Neuronal stem cell (in vitro differentiated cells): ENCODE measurements around the gene MXRA8.

Source experiments
- DNase-seq: peaks from one replicate; pipeline ENCODE4 v3.0.0-alpha.2; 2013; ENCODE audit warnings: low spot score
- H2AFZ ChIP-seq: one replicate; pipeline ENCODE4 v1.6.1; 2013; ENCODE audit warnings: mild to moderate bottlenecking, low read length, inconsistent platforms
- H2AK5ac ChIP-seq: 2 replicates; pipeline ENCODE4 v1.6.1; 2013; ENCODE audit warnings: low read depth, mild to moderate bottlenecking, inconsistent platforms, low read length, moderate library complexity, mixed read lengths
- H2BK120ac ChIP-seq: 2 replicates; pipeline ENCODE4 v1.6.1; 2013; ENCODE audit warnings: low read depth, mild to moderate bottlenecking, inconsistent platforms, low read length, moderate library complexity, mixed read lengths
- H2BK12ac ChIP-seq: one replicate; pipeline ENCODE4 v1.6.1; 2013; ENCODE audit warnings: low read length, inconsistent platforms
- H2BK15ac ChIP-seq: 2 replicates; pipeline ENCODE4 v1.6.1; 2013; ENCODE audit warnings: mild to moderate bottlenecking, low read length, inconsistent platforms, mixed read lengths
- H2BK5ac ChIP-seq: one replicate; pipeline ENCODE4 v1.6.1; 2013; ENCODE audit warnings: inconsistent platforms, mild to moderate bottlenecking, low read length, moderate library complexity
- H3K14ac ChIP-seq: one replicate; pipeline ENCODE4 v1.6.1; 2013; ENCODE audit warnings: low read length, inconsistent platforms
- H3K18ac ChIP-seq: 2 replicates; pipeline ENCODE4 v1.6.1; 2013; ENCODE audit warnings: low read length, inconsistent platforms
- H3K23ac ChIP-seq: 2 replicates; pipeline ENCODE4 v1.6.1; 2013; ENCODE audit warnings: low read depth, mild to moderate bottlenecking, mixed read lengths, low read length, inconsistent platforms; ENCODE audit not compliant: poor library complexity
- H3K27ac ChIP-seq: replicated peaks from 3 replicates; pipeline ENCODE4 v1.5.1; 2013; ENCODE audit warnings: low read length, inconsistent platforms
- H3K27me3 ChIP-seq, 3 experiments: 2 replicates each; pipeline ENCODE4 v1.6.1; 2013; ENCODE audit warnings: low read length in 3 of 3, mild to moderate bottlenecking in 2 of 3, inconsistent platforms in 1 of 3, low read depth in 1 of 3, mixed read lengths in 1 of 3, moderate library complexity in 1 of 3; ENCODE audit not compliant: control insufficient read depth in 3 of 3, insufficient read depth in 3 of 3
- H3K36me3 ChIP-seq, 2 donors: replicated peaks in 1 of 2; 2 replicates each; pipeline ENCODE4 v1.6.1; 2013; ENCODE audit warnings: low read length in 2 of 2; ENCODE audit not compliant: control insufficient read depth in 2 of 2, insufficient read depth in 2 of 2
- H3K4ac ChIP-seq: 2 replicates; pipeline ENCODE4 v1.6.1; 2013; ENCODE audit warnings: inconsistent platforms, mild to moderate bottlenecking, low read length, moderate library complexity
- H3K4me1 ChIP-seq, 2 donors: 1 replicate in 1 of 2; 2 replicates in 1 of 2; pipeline ENCODE4 v1.6.1; 2013; ENCODE audit warnings: low read length in 2 of 2, low read depth in 1 of 2; ENCODE audit not compliant: control insufficient read depth in 2 of 2, insufficient read depth in 1 of 2
- H3K4me2 ChIP-seq: one replicate; pipeline ENCODE4 v1.6.1; 2013; ENCODE audit warnings: mild to moderate bottlenecking, low read length, inconsistent platforms; ENCODE audit not compliant: insufficient read depth, poor library complexity, severe bottlenecking
- H3K4me3 ChIP-seq, 2 donors: 2 replicates each; pipeline ENCODE4 v1.5.1; 2013; ENCODE audit warnings: low read length in 2 of 2, mild to moderate bottlenecking in 2 of 2, inconsistent platforms in 1 of 2, moderate library complexity in 1 of 2
- H3K79me1 ChIP-seq: one replicate; pipeline ENCODE4 v1.6.1; 2013; ENCODE audit warnings: low read depth, mild to moderate bottlenecking, inconsistent platforms, low read length, moderate library complexity
- H3K9ac ChIP-seq: one replicate; pipeline ENCODE4 v1.6.1; 2013; ENCODE audit warnings: mild to moderate bottlenecking, low read depth, low read length, inconsistent platforms; ENCODE audit not compliant: poor library complexity
- H3K9me3 ChIP-seq, 2 donors: replicated peaks in 1 of 2; 2 replicates each; pipeline versions ENCODE3 to v1.6.1; 2013; ENCODE audit warnings: low read length in 2 of 2, mild to moderate bottlenecking in 2 of 2, inconsistent platforms in 1 of 2, low read depth in 1 of 2, mixed read lengths in 1 of 2, moderate library complexity in 1 of 2; ENCODE audit not compliant: control insufficient read depth in 2 of 2, insufficient read depth in 1 of 2
- H4K8ac ChIP-seq: one replicate; pipeline ENCODE4 v1.6.1; 2013; ENCODE audit warnings: low read depth, mild to moderate bottlenecking, inconsistent platforms, low read length, moderate library complexity
- H4K91ac ChIP-seq: one replicate; pipeline ENCODE4 v1.6.1; 2013; ENCODE audit warnings: low read length, low read depth, mild to moderate bottlenecking, inconsistent platforms; ENCODE audit not compliant: poor library complexity
- WGBS, 2 donors: extraction: QIAGEN DNeasy Blood & Tissue Kit; methylation state at CpG; one replicate each; pipeline ENCODE4 v1.1.7; 2013; ENCODE audit warnings: missing lambda C conversion rate in 2 of 2, mixed read lengths in 1 of 2; ENCODE audit not compliant: insufficient read length in 2 of 2, insufficient replicate concordance in 1 of 2; ENCODE audit errors: extremely low coverage in 2 of 2; 5-methylcytosine and 5-hydroxymethylcytosine counted together

Gene MXRA8

GRCh38 chr1:1366699-1367066, 8.3 kb upstream of the MXRA8 start:
- H3K23ac ChIP-seq: no peak overlapping the region
- H4K8ac ChIP-seq: no peak overlapping the region
- no peak overlapping the region for H2BK12ac ChIP-seq
- WGBS, 2 donors: 100% methylated on average over 2 to 3 of the region's 3 CpGs
- no peak overlapping the region for H2AFZ ChIP-seq
- H3K4ac ChIP-seq: no peak overlapping the region
- H3K79me1 ChIP-seq: peaks cover 5% of the 10 kb centered on the region
- DNase-seq: no peak
- no peak overlapping the region for H3K4me2 ChIP-seq
- no peak overlapping the region for H3K9ac ChIP-seq
- no peak overlapping the region for H2BK120ac ChIP-seq
- peaks cover 0 to 2% (median 0%) of the 10 kb centered on the region in 3 experiments for H3K27me3 ChIP-seq
- H3K4me3 ChIP-seq: peak overlapping the region in 1 of 2 donors; percentile 16
- H2AK5ac ChIP-seq: no peak overlapping the region
- peaks cover 5 to 14% of the 10 kb centered on the region in 2 donors for H3K9me3 ChIP-seq
- peaks cover 4 to 6% of the 10 kb centered on the region in 2 donors for H3K4me1 ChIP-seq
- H2BK5ac ChIP-seq: no peak overlapping the region
- H2BK15ac ChIP-seq: no peak overlapping the region
- no peak overlapping the region for H4K91ac ChIP-seq
- no peak overlapping the region for H3K27ac ChIP-seq
- H3K18ac ChIP-seq: no peak overlapping the region
- H3K14ac ChIP-seq: no peak overlapping the region
- peaks cover 0 to 3% of the 10 kb centered on the region in 2 donors for H3K36me3 ChIP-seq

- Histone ChIP-seq H3K9me3 (peaks cover 5 to 14% of the 10 kb centered on the region in 2 donors), H2BK12ac (no peak overlapping the region), H4K8ac (no peak overlapping the region), H2AK5ac (no peak overlapping the region), H3K4me2 (no peak overlapping the region), H3K4me1 (peaks cover 6 to 10% of the 10 kb centered on the region in 2 donors), H3K79me1 (no peaks in the 10 kb centered on the region), H2BK15ac (no peak overlapping the region), H3K4ac (no peak overlapping the region), H3K27me3 (peaks cover 0 to 2% (median 0%) of the 10 kb centered on the region in 3 experiments), H2BK120ac (no peak overlapping the region), H2AFZ (no peak overlapping the region), H3K14ac (no peak overlapping the region), H3K18ac (no peak overlapping the region), H3K4me3 (no peak overlapping the region), H2BK5ac (no peak overlapping the region), H3K36me3 (no peaks in the 10 kb centered on the region), H3K23ac (no peak overlapping the region), H3K9ac (no peak overlapping the region), H3K27ac (no peak overlapping the region), H4K91ac (no peak overlapping the region)
- no peak for DNase-seq
- 100% methylated on average over 5 to 10 of the region's 10 CpGs for WGBS, 2 donors
Observed at GRCh38 chr1:1365875-1366698, 7.7 kb upstream of the MXRA8 start.

DNA sequence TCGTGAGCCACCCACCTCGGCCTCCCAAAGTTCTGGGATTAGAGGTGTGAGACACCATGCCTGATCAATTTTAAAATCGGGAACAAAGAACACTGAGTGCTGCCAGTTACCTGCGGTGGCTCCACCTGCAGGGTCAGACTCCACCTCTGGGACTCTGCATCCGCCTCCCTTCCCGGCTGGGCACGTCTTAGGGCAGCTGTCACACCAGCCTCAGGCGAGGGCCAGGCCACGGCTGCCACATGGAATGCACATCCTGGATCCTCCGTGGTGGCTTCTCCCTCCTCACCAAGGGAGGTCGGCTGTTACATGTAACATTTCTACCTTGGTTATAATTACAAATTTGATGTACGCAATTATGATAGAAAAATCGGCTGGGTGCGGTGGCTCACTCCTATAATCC, 5.9 kb upstream of the MXRA8 start:
- no peak for DNase-seq

DNA sequence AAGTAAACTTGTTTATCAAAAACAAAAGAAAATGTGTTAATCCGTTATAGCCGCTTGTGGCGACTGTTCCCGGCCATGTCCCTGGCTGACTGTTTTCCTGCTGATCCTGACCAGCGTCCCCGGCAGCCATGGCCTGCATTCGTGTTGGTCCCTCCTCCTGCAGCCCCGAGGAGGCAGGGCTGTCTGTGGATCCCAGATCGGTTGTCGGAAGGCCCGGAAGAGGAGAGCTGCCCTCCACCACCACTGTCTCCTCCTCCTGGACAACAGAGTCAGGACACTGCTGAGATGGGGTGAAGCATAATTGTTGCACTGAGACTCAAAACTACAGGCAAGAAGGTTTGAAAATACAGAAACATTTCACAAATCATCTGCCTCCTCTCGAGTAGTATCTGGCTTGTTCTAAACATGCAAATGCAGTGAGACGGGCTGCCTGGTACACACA, 3.6 kb upstream of the MXRA8 start:
- peaks cover 39 to 49% of the 10 kb centered on the region in 2 donors for H3K4me1 ChIP-seq
- no peak for DNase-seq
- H3K27me3 ChIP-seq: no peaks in the 10 kb centered on the region
- no peak overlapping the region for H2BK5ac ChIP-seq
- H3K18ac ChIP-seq: no peak overlapping the region
- no peak overlapping the region for H2BK120ac ChIP-seq
- H3K79me1 ChIP-seq: no peaks in the 10 kb centered on the region
- H3K4ac ChIP-seq: no peak overlapping the region
- no peak overlapping the region for H3K27ac ChIP-seq
- H2AK5ac ChIP-seq: no peak overlapping the region
- no peak overlapping the region for H3K14ac ChIP-seq
- H4K91ac ChIP-seq: no peak overlapping the region
- H4K8ac ChIP-seq: no peak overlapping the region
- H3K9ac ChIP-seq: no peak overlapping the region
- no peak overlapping the region for H3K4me2 ChIP-seq
- no peak overlapping the region for H2BK15ac ChIP-seq
- peaks cover 5 to 11% of the 10 kb centered on the region in 2 donors for H3K9me3 ChIP-seq
- no peak overlapping the region for H2BK12ac ChIP-seq
- no peak overlapping the region for H3K4me3 ChIP-seq
- H2AFZ ChIP-seq: peak overlapping the region; percentile 42
- no peaks in the 10 kb centered on the region for H3K36me3 ChIP-seq
- no peak overlapping the region for H3K23ac ChIP-seq
- no CpG with 5 or more reads among the region's 13 CpGs for WGBS, 2 donors

More for the DNA sequence above, 5.9 kb upstream of the MXRA8 start:
- peaks cover 5 to 14% of the 10 kb centered on the region in 2 donors for H3K9me3 ChIP-seq
- no CpG with 5 or more reads among the region's 14 CpGs for WGBS, 2 donors
- peak overlapping the region in 1 of 2 donors; percentile 11 for H3K4me3 ChIP-seq
- H3K23ac ChIP-seq: no peak overlapping the region
- H3K36me3 ChIP-seq: no peaks in the 10 kb centered on the region
- H3K14ac ChIP-seq: no peak overlapping the region
- H3K4me1 ChIP-seq: peaks cover 21 to 27% of the 10 kb centered on the region in 2 donors
- no peak overlapping the region for H2BK12ac ChIP-seq
- H3K79me1 ChIP-seq: no peaks in the 10 kb centered on the region
- peak overlapping the region; percentile 82 for H3K18ac ChIP-seq
- no peak overlapping the region for H3K9ac ChIP-seq
- no peak overlapping the region for H3K27ac ChIP-seq
- H2BK15ac ChIP-seq: no peak overlapping the region
- H4K91ac ChIP-seq: no peak overlapping the region
- H2AFZ ChIP-seq: no peak overlapping the region
- no peak overlapping the region for H4K8ac ChIP-seq
- no peak overlapping the region for H3K4ac ChIP-seq
- H2BK120ac ChIP-seq: no peak overlapping the region
- peaks cover 0 to 2% (median 0%) of the 10 kb centered on the region in 3 experiments for H3K27me3 ChIP-seq
- peak overlapping the region; percentile 36 for H2AK5ac ChIP-seq
- no peak overlapping the region for H3K4me2 ChIP-seq
- H2BK5ac ChIP-seq: no peak overlapping the region
